ENCODE data around the gene R3HDM4. TPM values are rescaled to one million over a fixed set of nuclear protein-coding genes. Genes with fewer than 3 reads are reported as not detected.

R3HDM4 gene
- total and polyA plus RNA-seq, 9 of the 15 experiments (the other 6 are each of a cell fraction or from before 2014, with no cell fraction given): 3.2 to 154 (median 59.0) TPM

GRCh38 chr19:911197-912033 lies 1.6 kb downstream of the R3HDM4 start (continued):
- no peak for TF ChIP-seq ZNF668 (CRISPR knock-in tag; IDR thresholded peaks at IDR 0.05)
- TF ChIP-seq ZNF431 (CRISPR knock-in tag; IDR thresholded peaks at IDR 0.05): 0 out of 2 replicates have a peak, but pooled peaks have one; percentile 28
- no peak for TF ChIP-seq RUNX1 (IDR thresholded peaks at IDR 0.05; ENCODE audit: low read depth)
- TF ChIP-seq ZNF583 (CRISPR knock-in tag; IDR thresholded peaks at IDR 0.05): no peak
- TF ChIP-seq KAT7 (CRISPR knock-in tag; IDR thresholded peaks at IDR 0.05; ENCODE audit: borderline replicate concordance): no peak
- no peak for TF ChIP-seq CREB1 (IDR thresholded peaks at IDR 0.05)
- no peak for TF ChIP-seq CREB1 (CRISPR knock-in tag; IDR thresholded peaks at IDR 0.05)
- no peak for TF ChIP-seq ZNF764 (CRISPR knock-in tag; IDR thresholded peaks at IDR 0.05; ENCODE audit: low read depth)
- peak; percentile 78 for TF ChIP-seq MAX (CRISPR knock-in tag; IDR thresholded peaks at IDR 0.05)
- no peak for TF ChIP-seq PATZ1 (CRISPR knock-in tag; IDR thresholded peaks at IDR 0.05; ENCODE audit: borderline replicate concordance)
- TF ChIP-seq CXXC5 (CRISPR knock-in tag; IDR thresholded peaks at IDR 0.05): 0 out of 2 replicates have a peak, but pooled peaks have one; percentile 30
- TF ChIP-seq ZBTB9 (CRISPR knock-in tag; IDR thresholded peaks at IDR 0.05): peak; percentile 57; the same call in 1 of the 2 replicates
- TF ChIP-seq SREBF2 (CRISPR knock-in tag; IDR thresholded peaks at IDR 0.05): no peak
- TF ChIP-seq KLF13 (tag; IDR thresholded peaks at IDR 0.05; ENCODE audit: borderline replicate concordance, low read depth): no peak
- TF ChIP-seq DPF2 (IDR thresholded peaks at IDR 0.05): no peak
- TF ChIP-seq ZNF830 (CRISPR knock-in tag; IDR thresholded peaks at IDR 0.05): no peak
- TF ChIP-seq BRD9 (IDR thresholded peaks at IDR 0.05; ENCODE audit: low read depth, partially characterized antibody): no peak
- no peak for TF ChIP-seq PBX2 (CRISPR knock-in tag; IDR thresholded peaks at IDR 0.05; ENCODE audit: low read depth)
- TF ChIP-seq PBX2 (tag; conservative IDR thresholded peaks at IDR 0.05; ENCODE audit: low read depth): no peak
- TF ChIP-seq TRIM25 (IDR thresholded peaks at IDR 0.05; ENCODE audit: borderline replicate concordance): no peak
- no peak for TF ChIP-seq SIN3B (IDR thresholded peaks at IDR 0.05; ENCODE audit: low read depth)

Measured in K562 (cell line).